B cell (primary cell): Measurements from ENCODE around the gene MBP. TPM values are rescaled to one million over a fixed set of nuclear protein-coding genes. Genes with fewer than 3 reads are reported as not detected.

Source experiments
- ATAC-seq: fragments of 200-7000 bp; cut with Tn5 transposase; one replicate; pipeline ENCODE4 v1.10.0; 2021; ENCODE audit warnings: low read depth, mild to moderate bottlenecking, moderate number of reproducible peaks, moderate library complexity
- CTCF ChIA-PET: fragments of 350-600 bp; sonication (Branson Sonifier 250); formaldehyde crosslinking; loops from one replicate; lab custom pipeline; 2021; ENCODE audit warnings: antibody characterized with exemption, inconsistent platforms; lab: Charles Lee
- POLR2A ChIA-PET: fragments of 350-600 bp; sonication (Branson Sonifier 250); formaldehyde crosslinking; loops from one replicate; lab custom pipeline; 2021; ENCODE audit warnings: antibody characterized with exemption; lab: Charles Lee
- DNase-seq: peaks from one replicate; pipeline ENCODE4 v3.0.0; 2013
- H2AFZ ChIP-seq: 2 replicates; pipeline ENCODE4 v1.6.1; 2012; ENCODE audit warnings: mild to moderate bottlenecking, low read depth, low read length; ENCODE audit not compliant: insufficient read depth, poor library complexity, severe bottlenecking
- H3K27ac ChIP-seq, 2 donors: 1 replicate in 1 of 2; 2 replicates in 1 of 2; pipeline ENCODE4 v1.5.1; 2012 to 2013; ENCODE audit warnings: low read length in 2 of 2, mild to moderate bottlenecking in 2 of 2, moderate library complexity in 1 of 2
- H3K27me3 ChIP-seq, 4 experiments: fragments of 200-600 bp in 1 of 4; sonication (generic) in 1 of 4; replicated peaks in 1 of 4; 1 replicate in 2 of 4; 2 replicates in 2 of 4; pipeline versions ENCODE4 v1.6.1 to v1.7.0; 2013 to 2016; ENCODE audit warnings: low read length in 3 of 4, mild to moderate bottlenecking in 2 of 4, mixed read lengths in 1 of 4, moderate library complexity in 1 of 4; ENCODE audit not compliant: insufficient read depth in 4 of 4, control insufficient read depth in 3 of 4; ENCODE audit errors: control extremely low read depth in 1 of 4
- H3K36me3 ChIP-seq, 2 experiments: replicated peaks in 1 of 2; 1 replicate in 1 of 2; 2 replicates in 1 of 2; pipeline versions ENCODE4 v1.6.1 to v1.7.1; 2013; ENCODE audit warnings: low read length in 1 of 2; ENCODE audit not compliant: insufficient read depth in 2 of 2, control insufficient read depth in 1 of 2; ENCODE audit errors: control extremely low read depth in 1 of 2, extremely low read depth in 1 of 2
- H3K4me1 ChIP-seq, 2 donors: fragments of 200-600 bp in 1 of 2; sonication (generic) in 1 of 2; 1 replicate in 1 of 2; 2 replicates in 1 of 2; pipeline versions ENCODE4 v1.5.1 to v1.6.1; 2013 to 2017; ENCODE audit warnings: low read length in 2 of 2; ENCODE audit not compliant: control insufficient read depth in 2 of 2, insufficient read depth in 2 of 2
- H3K4me2 ChIP-seq: replicated peaks from 2 replicates; pipeline ENCODE3; 2012; ENCODE audit warnings: mild to moderate bottlenecking, low read depth, low read length; ENCODE audit not compliant: poor library complexity, severe bottlenecking
- H3K4me3 ChIP-seq, 5 experiments: fragments of 200-600 bp in 1 of 5; sonication (generic) in 1 of 5; 1 replicate in 3 of 5; 2 replicates in 2 of 5; pipeline versions ENCODE4 v1.5.1 to v1.7.0; 2011 to 2016; ENCODE audit warnings: low read length in 4 of 5, mild to moderate bottlenecking in 4 of 5, low read depth in 2 of 5, control low read depth in 1 of 5, moderate library complexity in 1 of 5; ENCODE audit not compliant: insufficient read depth in 1 of 5; ENCODE audit errors: control extremely low read depth in 1 of 5, extremely low read depth in 1 of 5
- H3K79me2 ChIP-seq: fragments of 200-600 bp; sonication (generic); one replicate; pipeline ENCODE4 v1.6.0; 2016; ENCODE audit warnings: low read length; ENCODE audit not compliant: control insufficient read depth, insufficient read depth
- H3K9ac ChIP-seq: fragments of 200-600 bp; sonication (generic); 2 replicates; pipeline ENCODE4 v1.6.1; 2017; ENCODE audit warnings: mild to moderate bottlenecking, low read length, moderate library complexity
- H3K9me3 ChIP-seq, 3 donors: one replicate each; pipeline versions ENCODE4 v1.6.1 to v1.7.1; 2013; ENCODE audit warnings: low read length in 2 of 3; ENCODE audit not compliant: control insufficient read depth in 2 of 3, insufficient read depth in 1 of 3; ENCODE audit errors: control extremely low read depth in 1 of 3
- H4K20me1 ChIP-seq: 2 replicates; pipeline ENCODE4 v1.6.0; 2012; ENCODE audit warnings: mild to moderate bottlenecking, low read length; ENCODE audit not compliant: insufficient read depth, control insufficient read depth, poor library complexity, severe bottlenecking
- H3K27ac Mint-ChIP-seq: one replicate; pipeline ENCODE4 v1.8.0; 2021; ENCODE audit warnings: mixed read lengths
- H3K27me3 Mint-ChIP-seq: one replicate; pipeline ENCODE4 v1.8.0; 2021; ENCODE audit warnings: mixed read lengths
- H3K4me1 Mint-ChIP-seq: one replicate; pipeline ENCODE4 v1.8.0; 2021; ENCODE audit warnings: mixed read lengths
- H3K4me3 Mint-ChIP-seq: one replicate; pipeline ENCODE4 v1.8.0; 2021; ENCODE audit warnings: mixed read lengths
- H3K9me3 Mint-ChIP-seq: one replicate; pipeline ENCODE4 v1.8.0; 2022; ENCODE audit warnings: mixed read lengths; ENCODE audit not compliant: insufficient read depth
- EZH2 ChIP-seq: IDR thresholded peaks from 2 replicates; pipeline ENCODE4 v1.6.1; 2012; ENCODE audit warnings: borderline replicate concordance, low read depth, mild to moderate bottlenecking, moderate library complexity, low read length; ENCODE audit not compliant: insufficient read depth, poor library complexity, severe bottlenecking
- WGBS: methylation state at CpG from one replicate; pipeline ENCODE4 v1.1.5; 2013; ENCODE audit warnings: missing lambda C conversion rate; ENCODE audit not compliant: insufficient coverage; 5-methylcytosine and 5-hydroxymethylcytosine counted together
- intact Hi-C: fragments of 100-400 bp; cut with micrococcal nuclease; formaldehyde crosslinking; loops from one replicate; pipeline ENCODE4 v1.10.0; 2022
- polyA plus RNA-seq: library from polyadenylated mRNA; depleted of rRNA; stranded (reverse); fragments of >200 nt; gene quantifications from 2 replicates; pipeline ENCODE4 v1.2.3, GENCODE V29; 2012
- total RNA-seq, 2 donors: library from RNA; stranded (reverse); fragments of 120-200 nt in 1 of 2; gene quantifications; 1 replicate in 1 of 2; 2 replicates in 1 of 2; pipeline versions ENCODE4 v1.2.3 to v1.2.4, GENCODE V29; 2013 to 2022
- TF ChIP-seq, protein P1 (sequence below): fragments of 200-600 bp; IDR thresholded peaks from one replicate; pipeline ENCODE4 v1.8.0; 2022; ENCODE audit warnings: antibody characterized with exemption, mild to moderate bottlenecking

Gene MBP
- total and polyA plus RNA-seq, 2 donors (not counting 1 experiment from before 2014, with no cell fraction given): 30.1 to 192 TPM

DNA sequence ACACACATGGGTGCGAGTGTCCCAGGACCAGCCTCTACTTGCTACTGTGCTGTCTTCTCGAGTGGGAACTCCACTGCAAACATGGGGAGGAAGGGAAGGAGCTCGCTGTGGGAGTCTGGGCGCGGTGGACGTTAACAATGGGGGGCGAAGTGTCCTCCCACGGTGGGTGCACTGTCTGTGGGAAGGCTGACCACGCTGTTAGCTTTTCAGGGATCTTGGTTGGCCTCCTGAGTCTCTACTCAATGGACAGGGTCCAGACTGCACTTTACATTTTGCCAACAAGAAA is 146.7 kb downstream of the MBP start:
- Mint-ChIP-seq H3K4me1 (peaks cover 49% of the 10 kb centered on the region), H3K27me3 (no peaks in the 10 kb centered on the region), H3K27ac (no peak overlapping the region), H3K9me3 (no peaks in the 10 kb centered on the region), H3K4me3 (no peak overlapping the region)
- H2AFZ ChIP-seq: no peak overlapping the region
- ChIA-PET CTCF (interaction anchor here (0.6 to 13.3 kb wide), 7 partner anchors 10 to 224 kb away, joined by 4 to 359 read pairs (median 83); no protein-coding TSS in a partner anchor), POLR2A (no interaction called here)
- H3K36me3 ChIP-seq: no peaks in the 10 kb centered on the region
- intact Hi-C loops: no loop called here
- H3K27ac ChIP-seq: no peak overlapping the region
- DNase-seq (no peak), ATAC-seq (no peak)
- H3K4me3 ChIP-seq: no peak overlapping the region
- H3K9ac ChIP-seq: no peak overlapping the region
- no peaks in the 10 kb centered on the region for H4K20me1 ChIP-seq
- no peaks in the 10 kb centered on the region for H3K9me3 ChIP-seq
- WGBS: 93% methylated on average over 9 of the region's 9 CpGs
- TF ChIP-seq EZH2: no peak
- TF ChIP-seq, protein P1, sequence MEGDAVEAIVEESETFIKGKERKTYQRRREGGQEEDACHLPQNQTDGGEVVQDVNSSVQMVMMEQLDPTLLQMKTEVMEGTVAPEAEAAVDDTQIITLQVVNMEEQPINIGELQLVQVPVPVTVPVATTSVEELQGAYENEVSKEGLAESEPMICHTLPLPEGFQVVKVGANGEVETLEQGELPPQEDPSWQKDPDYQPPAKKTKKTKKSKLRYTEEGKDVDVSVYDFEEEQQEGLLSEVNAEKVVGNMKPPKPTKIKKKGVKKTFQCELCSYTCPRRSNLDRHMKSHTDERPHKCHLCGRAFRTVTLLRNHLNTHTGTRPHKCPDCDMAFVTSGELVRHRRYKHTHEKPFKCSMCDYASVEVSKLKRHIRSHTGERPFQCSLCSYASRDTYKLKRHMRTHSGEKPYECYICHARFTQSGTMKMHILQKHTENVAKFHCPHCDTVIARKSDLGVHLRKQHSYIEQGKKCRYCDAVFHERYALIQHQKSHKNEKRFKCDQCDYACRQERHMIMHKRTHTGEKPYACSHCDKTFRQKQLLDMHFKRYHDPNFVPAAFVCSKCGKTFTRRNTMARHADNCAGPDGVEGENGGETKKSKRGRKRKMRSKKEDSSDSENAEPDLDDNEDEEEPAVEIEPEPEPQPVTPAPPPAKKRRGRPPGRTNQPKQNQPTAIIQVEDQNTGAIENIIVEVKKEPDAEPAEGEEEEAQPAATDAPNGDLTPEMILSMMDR: no peak
- no peak overlapping the region for H3K4me2 ChIP-seq
- H3K27me3 ChIP-seq: no peaks in the 10 kb centered on the region
- peaks cover 23 to 46% of the 10 kb centered on the region in 2 donors for H3K4me1 ChIP-seq
- H3K79me2 ChIP-seq: no peaks in the 10 kb centered on the region

DNA sequence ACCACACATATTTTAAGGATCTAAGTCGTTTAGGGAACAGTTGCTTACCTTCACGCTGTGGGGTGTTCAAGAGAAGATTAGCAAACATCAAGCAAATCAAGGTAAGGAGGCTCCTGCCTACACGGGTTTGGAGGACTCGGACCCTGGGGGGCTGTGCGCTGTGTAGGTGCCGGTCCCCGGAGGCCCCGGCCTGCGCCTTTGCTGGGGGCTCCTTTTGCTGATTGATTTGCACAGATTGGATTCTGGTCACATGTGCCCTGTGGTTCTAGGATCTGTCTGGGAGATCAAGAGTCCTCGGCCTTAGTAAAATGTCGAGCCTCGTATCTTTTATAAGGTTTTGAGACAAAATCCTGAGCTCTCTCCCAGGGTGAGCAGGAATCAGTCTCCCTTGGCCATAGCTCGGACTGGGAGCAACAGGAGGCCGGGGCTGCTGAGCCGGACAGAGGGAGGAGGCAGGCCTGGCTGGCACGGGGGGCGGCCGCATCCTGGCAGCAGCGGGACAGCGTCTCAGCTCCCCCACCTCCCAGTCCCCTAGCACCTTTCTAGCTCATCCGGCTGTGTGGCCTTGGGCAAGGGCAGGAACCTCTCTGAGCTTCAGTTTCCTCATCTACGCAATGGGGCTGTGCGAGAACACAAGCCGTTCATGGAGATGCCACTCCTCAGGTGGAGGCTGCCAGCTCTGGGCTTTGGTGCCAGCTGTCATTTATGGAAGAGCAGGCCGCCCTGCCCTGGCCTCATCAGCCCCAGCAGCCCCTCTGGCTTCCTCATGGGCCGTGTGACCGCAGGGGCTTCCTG is 147.2 kb downstream of the MBP start:
- intact Hi-C loops: no loop called here
- ChIA-PET CTCF (interaction anchor here (1.5 to 13.3 kb wide), 8 partner anchors 10 to 225 kb away, joined by 4 to 359 read pairs (median 76); no protein-coding TSS in a partner anchor), POLR2A (no interaction called here)
- no peak overlapping the region for H2AFZ ChIP-seq
- H3K27ac Mint-ChIP-seq: no peak overlapping the region
- no peaks in the 10 kb centered on the region for H3K36me3 ChIP-seq
- no peak overlapping the region for H3K9ac ChIP-seq
- H3K4me2 ChIP-seq: no peak overlapping the region
- no peak overlapping the region for H3K4me3 Mint-ChIP-seq
- H4K20me1 ChIP-seq: no peaks in the 10 kb centered on the region
- H3K27ac ChIP-seq: no peak overlapping the region
- DNase-seq: no peak
- ATAC-seq: no peak
- H3K79me2 ChIP-seq: no peaks in the 10 kb centered on the region
- H3K9me3 ChIP-seq: no peaks in the 10 kb centered on the region
- H3K4me1 Mint-ChIP-seq: peaks cover 49% of the 10 kb centered on the region
- H3K4me1 ChIP-seq: peaks cover 28 to 46% of the 10 kb centered on the region in 2 donors
- no peaks in the 10 kb centered on the region for H3K9me3 Mint-ChIP-seq
- TF ChIP-seq, protein P1: no peak
- no peak for TF ChIP-seq EZH2
- H3K27me3 Mint-ChIP-seq: no peaks in the 10 kb centered on the region
- WGBS: 97% methylated on average over 26 of the region's 27 CpGs
- no peak overlapping the region for H3K4me3 ChIP-seq
- H3K27me3 ChIP-seq: no peaks in the 10 kb centered on the region
